PC-3 (cell line): ENCODE measurements around the gene CNPY1. TPM values are rescaled to one million over a fixed set of nuclear protein-coding genes. Genes with fewer than 3 reads are reported as not detected.
A peak's percentile ranks its signal among the peaks of the same experiment; 100 is the strongest.

ENCODE experiments used
- ATAC-seq: fragments of 200-7000 bp; cut with Tn5 transposase; 2 replicates; pipeline ENCODE4 v1.9.1; 2020; ENCODE audit warnings: mild to moderate bottlenecking, moderate library complexity
- BruUV-seq: library from RNA; stranded (reverse); fragments of 400-500 nt; replicated peaks from 2 replicates; lab custom pipeline; 2021; lab: Mats Ljungman, UMichigan
- CTCF ChIA-PET: fragments of 300-600 bp; sonication (Branson Sonifier 250); formaldehyde crosslinking; loops from one replicate; lab custom pipeline; 2022; ENCODE audit warnings: antibody characterized with exemption; lab: Charles Lee
- POLR2A ChIA-PET: fragments of 300-600 bp; sonication (Branson Sonifier 250); formaldehyde crosslinking; loops from one replicate; lab custom pipeline; 2022; ENCODE audit warnings: antibody characterized with exemption; ENCODE audit not compliant: unreplicated experiment; lab: Charles Lee
- DNase-seq: peaks from one replicate; pipeline ENCODE4 v3.0.0-alpha.2; 2015
- H2AFZ ChIP-seq: fragments of 300-600 bp; sonication (generic); 2 replicates; pipeline ENCODE4 v1.6.0; 2016; ENCODE audit warnings: antibody characterized with exemption, low read length
- H3F3A ChIP-seq: fragments of 300-600 bp; sonication (generic); one replicate; pipeline ENCODE4 v1.6.0; 2017; ENCODE audit warnings: antibody characterized with exemption, low read length, control low read depth, mild to moderate bottlenecking; ENCODE audit not compliant: unreplicated experiment
- H3K27ac ChIP-seq: fragments of 300-600 bp; sonication (generic); 2 replicates; pipeline ENCODE4 v1.5.1; 2016; ENCODE audit warnings: mild to moderate bottlenecking, low read length
- H3K27me3 ChIP-seq: fragments of 300-600 bp; sonication (generic); 2 replicates; pipeline ENCODE4 v1.6.1; 2016; ENCODE audit warnings: low read length, mixed read lengths
- H3K36me3 ChIP-seq: fragments of 300-600 bp; sonication (generic); 2 replicates; pipeline ENCODE4 v1.6.1; 2016; ENCODE audit warnings: low read depth, mixed run types, low read length, mixed read lengths
- H3K4me1 ChIP-seq: fragments of 300-600 bp; sonication (generic); 2 replicates; pipeline ENCODE4 v1.5.1; 2016; ENCODE audit warnings: low read length; ENCODE audit not compliant: insufficient read depth
- H3K4me2 ChIP-seq: fragments of 300-600 bp; sonication (generic); 2 replicates; pipeline ENCODE4 v1.6.0; 2016; ENCODE audit warnings: low read length
- H3K4me3 ChIP-seq: fragments of 300-600 bp; sonication (generic); 2 replicates; pipeline ENCODE4 v1.5.1; 2016; ENCODE audit warnings: mild to moderate bottlenecking, low read length, mixed read lengths
- H3K79me2 ChIP-seq: fragments of 300-600 bp; sonication (generic); 2 replicates; pipeline ENCODE4 v1.6.1; 2017; ENCODE audit warnings: low read length, mixed read lengths
- H3K9ac ChIP-seq: fragments of 300-600 bp; sonication (generic); 2 replicates; pipeline ENCODE4 v1.6.0; 2016; ENCODE audit warnings: mild to moderate bottlenecking, low read length
- H3K9me2 ChIP-seq: fragments of 300-600 bp; sonication (generic); replicated peaks from 2 replicates; pipeline ENCODE4 v1.6.1; 2016; ENCODE audit warnings: mixed run types, low read length, mixed read lengths
- H3K9me3 ChIP-seq: fragments of 300-600 bp; sonication (generic); 2 replicates; pipeline ENCODE4 v1.6.1; 2016; ENCODE audit warnings: low read length, mixed read lengths
- H4K20me1 ChIP-seq: fragments of 300-600 bp; sonication (generic); 2 replicates; pipeline ENCODE4 v1.6.1; 2016; ENCODE audit warnings: low read length, mixed read lengths
- CTCF ChIP-seq: fragments of 300-600 bp; sonication (generic); conservative IDR thresholded peaks from 2 replicates; pipeline ENCODE4 v1.5.1; 2017; ENCODE audit warnings: antibody characterized with exemption, low read depth, mild to moderate bottlenecking, low read length
- EZH2 ChIP-seq: fragments of 300-600 bp; sonication (generic); IDR thresholded peaks from one replicate; pipeline ENCODE4 v1.6.1; 2017; ENCODE audit warnings: antibody characterized with exemption, mild to moderate bottlenecking, low read length; ENCODE audit not compliant: unreplicated experiment
- EZH2phosphoT487 ChIP-seq: fragments of 300-600 bp; sonication (generic); IDR thresholded peaks from 2 replicates; pipeline ENCODE4 v1.6.1; 2018; ENCODE audit warnings: mild to moderate bottlenecking, antibody characterized with exemption, low read length, borderline replicate concordance
- intact Hi-C: fragments of 100-400 bp; cut with micrococcal nuclease; formaldehyde crosslinking; loops from 2 replicates; pipeline ENCODE4 v1.9.0; 2023
- total RNA-seq: library from RNA; depleted of rRNA; stranded (reverse); fragments of >200 nt; gene quantifications from 2 replicates; pipeline ENCODE4 v1.2.3, GENCODE V29; 2014

CNPY1 gene
- total RNA-seq, 1 experiment from 2014 or later: not detected

GRCh38 chr7:155490697-155491628 is 55.4 kb downstream of the CNPY1 start:
- H3K36me3 ChIP-seq: no peaks in the 10 kb centered on the region
- intact Hi-C loops: no loop called here
- H2AFZ ChIP-seq: peak overlapping the region; percentile 38; the same call in 1 of the 2 replicates
- no peak for DNase-seq
- H3K4me1 ChIP-seq: no peaks in the 10 kb centered on the region
- TF ChIP-seq CTCF (no peak), EZH2phosphoT487 (no peak), EZH2 (no peak)
- peaks cover 66% of the 10 kb centered on the region for H3K27me3 ChIP-seq
- H3K4me3 ChIP-seq: no peak overlapping the region
- no peaks in the 10 kb centered on the region for H4K20me1 ChIP-seq
- H3K27ac ChIP-seq: no peak overlapping the region
- H3K79me2 ChIP-seq: no peaks in the 10 kb centered on the region
- BruUV-seq: no TSS peak
- CTCF ChIA-PET: no interaction called here
- no peak for ATAC-seq
- no peak overlapping the region for H3K9ac ChIP-seq
- no peaks in the 10 kb centered on the region for H3F3A ChIP-seq
- no peaks in the 10 kb centered on the region for H3K9me3 ChIP-seq
- H3K4me2 ChIP-seq: no peak overlapping the region
- H3K9me2 ChIP-seq: no peaks in the 10 kb centered on the region
- POLR2A ChIA-PET: no interaction called here

- peak overlapping the region; percentile 38; the same call in 1 of the 2 replicates for H2AFZ ChIP-seq
- H3K27me3 ChIP-seq: peaks cover 60% of the 10 kb centered on the region
- H3K4me3 ChIP-seq: no peak overlapping the region
- ChIA-PET CTCF (no interaction called here), POLR2A (no interaction called here)
- H4K20me1 ChIP-seq: no peaks in the 10 kb centered on the region
- H3F3A ChIP-seq: no peaks in the 10 kb centered on the region
- H3K27ac ChIP-seq: no peak overlapping the region
- H3K9me3 ChIP-seq: no peaks in the 10 kb centered on the region
- H3K9me2 ChIP-seq: no peaks in the 10 kb centered on the region
- H3K4me1 ChIP-seq: no peaks in the 10 kb centered on the region
- DNase-seq: no peak
- peak; percentile 37 for ATAC-seq
- no peaks in the 10 kb centered on the region for H3K36me3 ChIP-seq
- intact Hi-C loops: no loop called here
- no TSS peak for BruUV-seq
- no peak overlapping the region for H3K9ac ChIP-seq
- TF ChIP-seq EZH2 (no peak), EZH2phosphoT487 (no peak), CTCF (no peak)
- H3K79me2 ChIP-seq: no peaks in the 10 kb centered on the region
- no peak overlapping the region for H3K4me2 ChIP-seq
Observed at GRCh38 chr7:155489862-155490696, 56.3 kb downstream of the CNPY1 start.
